HepG2 (cell line): ENCODE measurements around the gene CYB5R3. TPM values are rescaled to one million over a fixed set of nuclear protein-coding genes. Genes with fewer than 3 reads are reported as not detected.

Experiments
- ATAC-seq: fragments of 200-7000 bp; cut with Tn5 transposase; 3 replicates; pipeline ENCODE4 v1.9.1; 2020; ENCODE audit warnings: mild to moderate bottlenecking, moderate library complexity
- BruUV-seq: library from RNA; stranded (reverse); fragments of 400-500 nt; replicated peaks from 2 replicates; lab custom pipeline; 2021; lab: Mats Ljungman, UMichigan
- CTCF ChIA-PET: fragments of 300-600 bp; formaldehyde crosslinking; extraction: SDS; loops from one replicate; lab custom pipeline; 2021; ENCODE audit warnings: low total read pairs, inconsistent platforms, low intra/inter-chr PET ratio; lab: Yijun Ruan, JAX
- POLR2A ChIA-PET: fragments of 350-600 bp; sonication (Branson Sonifier 250); formaldehyde crosslinking; loops from one replicate; lab custom pipeline; 2020; ENCODE audit warnings: antibody characterized with exemption, inconsistent platforms; lab: Yijun Ruan, JAX
- DNase-seq: peaks from one replicate; pipeline ENCODE4 v3.0.0-alpha.2; 2015; ENCODE audit warnings: low spot score
- FAIRE-seq: peaks from 3 replicates; lab custom pipeline; 2011; peaks lifted over from hg19 to GRCh38; lab: Jason Lieb, UNC
- H2AFZ ChIP-seq: one replicate; pipeline ENCODE4 v1.6.1; 2011; ENCODE audit warnings: low read length, inconsistent platforms
- H3K27ac ChIP-seq: fragments of 300-600 bp; 3 replicates; pipeline ENCODE4 v1.8.0; 2011; ENCODE audit warnings: mixed run types, mild to moderate bottlenecking, mixed read lengths, low read length, inconsistent platforms; ENCODE audit not compliant: insufficient read depth; ENCODE audit errors: extremely low read length
- H3K27me3 ChIP-seq, 2 experiments: fragments of 200-600 bp in 1 of 2; 2 replicates in 1 of 2; 3 replicates in 1 of 2; pipeline versions ENCODE4 v1.6.0 to v1.8.0; 2011; ENCODE audit warnings: low read length in 2 of 2, mild to moderate bottlenecking in 2 of 2, moderate library complexity in 2 of 2, inconsistent platforms in 1 of 2; ENCODE audit not compliant: insufficient read depth in 2 of 2, control insufficient read depth in 1 of 2
- H3K36me3 ChIP-seq, 2 experiments: fragments of 200-600 bp in 1 of 2; replicated peaks in 1 of 2; 2 replicates in 1 of 2; 3 replicates in 1 of 2; pipeline versions ENCODE4 v1.5.1 to v1.8.0; 2011; ENCODE audit warnings: low read length in 2 of 2, inconsistent platforms in 1 of 2; ENCODE audit not compliant: insufficient read depth in 2 of 2, control insufficient read depth in 1 of 2
- H3K4me1 ChIP-seq: 2 replicates; pipeline ENCODE4 v1.5.1; 2012; ENCODE audit warnings: low read length, inconsistent platforms; ENCODE audit not compliant: insufficient read depth
- H3K4me2 ChIP-seq: 2 replicates; pipeline ENCODE4 v1.6.0; 2011; ENCODE audit warnings: low read depth, low read length, inconsistent platforms
- H3K4me3 ChIP-seq, 3 experiments: fragments of 200-600 bp in 1 of 3; sonication (generic), shearing (Covaris generic) in 1 of 3; replicated peaks in 1 of 3; 2 replicates each; pipeline ENCODE4 v1.5.1; 2011 to 2016; ENCODE audit warnings: low read length in 3 of 3, inconsistent platforms in 2 of 3, low read depth in 2 of 3, mild to moderate bottlenecking in 2 of 3, control low read depth in 1 of 3, mixed read lengths in 1 of 3; ENCODE audit not compliant: insufficient read depth in 1 of 3
- H3K79me2 ChIP-seq: one replicate; pipeline ENCODE4 v1.6.1; 2011; ENCODE audit warnings: low read length, inconsistent platforms; ENCODE audit not compliant: insufficient read depth
- H3K9ac ChIP-seq: 2 replicates; pipeline ENCODE4 v1.6.0; 2011; ENCODE audit warnings: mild to moderate bottlenecking, low read depth, low read length, inconsistent platforms; ENCODE audit not compliant: insufficient read depth
- H3K9me3 ChIP-seq: 2 replicates; pipeline ENCODE4 v1.5.1; 2012; ENCODE audit warnings: mild to moderate bottlenecking, low read length
- H4K20me1 ChIP-seq: 2 replicates; pipeline ENCODE4 v1.6.0; 2011; ENCODE audit warnings: inconsistent platforms, mild to moderate bottlenecking, low read length, moderate library complexity; ENCODE audit not compliant: insufficient read depth
- CEBPB ChIP-seq: IDR thresholded peaks from 2 replicates; pipeline ENCODE4 v1.6.1; 2011; ENCODE audit warnings: low read depth, low read length, improper control_type of control experiment, borderline replicate concordance
- CHD2 ChIP-seq: IDR thresholded peaks from 2 replicates; pipeline ENCODE4 v1.6.1; 2011; ENCODE audit warnings: low read depth, low read length, improper control_type of control experiment
- KAT8 ChIP-seq: IDR thresholded peaks from 2 replicates; pipeline ENCODE4 v1.6.1; 2016; ENCODE audit warnings: missing genetic modification reagents, missing compliant biosample characterization
- PHB2 ChIP-seq: fragments of 450-650 bp; IDR thresholded peaks from 2 replicates; pipeline ENCODE4 v1.6.1; 2018; ENCODE audit not compliant: partially characterized antibody
- TARDBP ChIP-seq: sonication (generic); formaldehyde crosslinking; IDR thresholded peaks from 2 replicates; pipeline ENCODE4 v1.8.0; 2022; ENCODE audit warnings: mild to moderate bottlenecking, missing genetic modification reagents
- WIZ ChIP-seq: sonication (generic); formaldehyde crosslinking; IDR thresholded peaks from 2 replicates; pipeline ENCODE4 v1.5.1; 2020; ENCODE audit warnings: mild to moderate bottlenecking, missing genetic modification reagents
- ZNF234 ChIP-seq: sonication (generic); formaldehyde crosslinking; conservative IDR thresholded peaks from 2 replicates; pipeline ENCODE4 v1.5.1; 2020; ENCODE audit warnings: mild to moderate bottlenecking, missing genetic modification reagents
- ZNF383 ChIP-seq: sonication (generic); formaldehyde crosslinking; IDR thresholded peaks from 2 replicates; pipeline ENCODE4 v1.4.0; 2020; ENCODE audit warnings: missing genetic modification reagents, mild to moderate bottlenecking, borderline replicate concordance
- ZNF775 ChIP-seq: sonication (generic); formaldehyde crosslinking; IDR thresholded peaks from 2 replicates; pipeline ENCODE4 v1.4.0; 2020; ENCODE audit warnings: missing genetic modification reagents, mild to moderate bottlenecking, moderate library complexity, borderline replicate concordance
- WGBS: methylation state at CpG from one replicate; pipeline ENCODE4 v1.1.6; 2017; ENCODE audit warnings: low lambda C conversion rate; 5-methylcytosine and 5-hydroxymethylcytosine counted together
- in situ Hi-C: cut with HindIII; loops from 2 replicates; pipeline ENCODE4 v1.10.0; 2017; ENCODE audit warnings: low pct_unique_long_range_greater_than_20kb; ENCODE audit not compliant: extremely low pct_ligation_motif_present
- intact Hi-C: fragments of 100-400 bp; cut with micrococcal nuclease; formaldehyde crosslinking; loops from one replicate; pipeline ENCODE4 v1.10.0; 2022; ENCODE audit not compliant: unreplicated experiment
- polyA plus RNA-seq, 8 experiments: library from polyadenylated mRNA; depleted of rRNA in 3 of 8; stranded (reverse) in 7 of 8; unstranded in 1 of 8; fragments of >200 nt; fragmentation: Illumina TruSeq in 4 of 8; extraction: Trizol in 4 of 8; gene quantifications; 2 replicates each; pipeline versions ENCODE4 v1.2.1 to v1.2.3, GENCODE V29; 2011 to 2016; ENCODE audit warnings: low read depth in 4 of 8, missing spikeins in 1 of 8, mixed read lengths in 1 of 8; ENCODE audit not compliant: insufficient read depth in 1 of 8
- total RNA-seq, 5 experiments: library from RNA; depleted of rRNA; stranded (reverse); fragments of >200 nt; fragmentation: Illumina TruSeq; extraction: Trizol; gene quantifications; 2 replicates each; pipeline ENCODE4 v1.2.3, GENCODE V29; 2016; ENCODE audit warnings: low read depth in 1 of 5
- TF ChIP-seq, protein P1 (sequence below): IDR thresholded peaks from 2 replicates; pipeline ENCODE4 v1.6.1; 2016; ENCODE audit warnings: missing compliant biosample characterization, missing genetic modification reagents, borderline replicate concordance
- TF ChIP-seq, protein P2 (sequence below): sonication (generic); formaldehyde crosslinking; IDR thresholded peaks from 2 replicates; pipeline ENCODE4 v1.9.0; 2021; ENCODE audit warnings: missing genetic modification reagents, mild to moderate bottlenecking, borderline replicate concordance

Gene CYB5R3
- total and polyA plus RNA-seq, 2 of the 13 experiments (the other 11 are each of a cell fraction or from before 2014, with no cell fraction given): 32.4 to 305 TPM

DNA sequence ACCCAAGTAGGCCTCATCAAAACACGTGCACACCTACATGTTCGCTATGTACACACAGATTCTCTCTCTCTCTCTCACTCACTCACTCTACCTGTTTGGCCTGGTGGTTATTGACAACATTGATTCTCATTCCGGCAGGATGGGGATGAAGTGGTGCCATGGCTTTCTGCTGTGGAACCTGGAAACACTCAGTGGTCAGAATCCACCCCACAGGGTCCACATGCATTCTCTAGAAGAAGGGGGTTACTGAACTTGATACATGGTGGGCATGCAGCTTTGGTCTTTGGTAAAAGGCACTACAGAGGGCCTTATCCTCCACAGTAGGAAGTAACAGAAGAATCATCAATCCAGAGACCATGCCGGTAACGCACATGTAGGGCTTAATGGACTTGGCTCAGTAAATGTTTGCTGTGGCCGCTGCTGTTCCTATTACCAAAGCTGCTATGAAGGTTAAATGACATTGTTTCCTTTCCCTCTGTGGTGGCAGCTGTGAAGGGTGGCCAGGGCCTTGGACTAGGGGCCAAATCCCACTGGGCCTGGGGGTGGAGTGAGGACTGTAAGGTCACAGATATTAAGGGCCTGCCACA lies 47.2 kb downstream of the CYB5R3 start (continued):
- TF ChIP-seq KAT8 (CRISPR knock-in tag) (0 out of 2 replicates have a peak, but pooled peaks have one; percentile 41), ZNF383 (CRISPR knock-in tag) (no peak), WIZ (CRISPR knock-in tag) (0 out of 2 replicates have a peak, but pooled peaks have one; percentile 10), ZNF775 (peak; percentile 69), CHD2 (no peak)

DNA sequence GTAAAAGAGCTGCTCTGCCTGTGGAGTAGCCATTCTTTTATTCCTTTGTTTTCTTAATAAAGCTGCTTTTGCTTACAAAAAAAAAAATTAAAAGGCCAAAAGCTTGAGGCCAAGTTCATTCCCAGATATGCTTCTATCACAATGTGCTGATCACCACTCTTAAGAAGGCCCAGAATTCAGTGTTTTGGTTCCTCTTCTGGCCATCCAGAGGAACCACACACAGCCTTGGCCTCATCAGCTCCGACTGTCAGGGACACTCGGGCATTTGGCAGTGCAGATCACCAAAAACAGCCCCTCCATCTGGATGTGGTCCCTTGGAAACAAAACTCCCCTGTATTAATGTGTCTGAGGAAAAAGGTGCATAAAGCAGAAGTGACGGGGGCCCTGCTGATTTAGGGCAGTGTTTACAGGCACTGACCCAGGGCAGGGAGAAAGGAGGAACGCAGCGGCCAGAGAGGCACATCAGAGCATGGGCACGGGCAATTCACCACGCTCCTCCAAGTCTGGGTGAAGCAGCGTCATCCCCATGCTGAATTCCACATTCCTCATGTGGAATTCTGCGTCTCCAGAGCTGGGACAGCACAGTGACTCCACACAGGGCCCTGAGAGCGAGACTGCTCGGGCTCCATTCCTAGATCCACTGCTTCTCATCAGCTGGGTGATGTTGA lies 52.2 kb downstream of the CYB5R3 start:
- Histone ChIP-seq H3K9ac (no peak overlapping the region), H3K27ac (no peak overlapping the region), H3K9me3 (no peaks in the 10 kb centered on the region), H3K4me2 (no peak overlapping the region), H2AFZ (no peak overlapping the region), H4K20me1 (no peaks in the 10 kb centered on the region; the same call in 1 of the 2 replicates), H3K27me3 (no peaks in the 10 kb centered on the region), H3K4me1 (peaks cover 14% of the 10 kb centered on the region), H3K36me3 (peaks cover 50 to 87% of the 10 kb centered on the region in 2 experiments), H3K79me2 (peaks cover 9% of the 10 kb centered on the region), H3K4me3 (no peak overlapping the region)
- TF ChIP-seq PHB2 (no peak), ZNF234 (CRISPR knock-in tag) (no peak), CEBPB (no peak), TARDBP (CRISPR knock-in tag) (no peak)
- TF ChIP-seq, protein P1, sequence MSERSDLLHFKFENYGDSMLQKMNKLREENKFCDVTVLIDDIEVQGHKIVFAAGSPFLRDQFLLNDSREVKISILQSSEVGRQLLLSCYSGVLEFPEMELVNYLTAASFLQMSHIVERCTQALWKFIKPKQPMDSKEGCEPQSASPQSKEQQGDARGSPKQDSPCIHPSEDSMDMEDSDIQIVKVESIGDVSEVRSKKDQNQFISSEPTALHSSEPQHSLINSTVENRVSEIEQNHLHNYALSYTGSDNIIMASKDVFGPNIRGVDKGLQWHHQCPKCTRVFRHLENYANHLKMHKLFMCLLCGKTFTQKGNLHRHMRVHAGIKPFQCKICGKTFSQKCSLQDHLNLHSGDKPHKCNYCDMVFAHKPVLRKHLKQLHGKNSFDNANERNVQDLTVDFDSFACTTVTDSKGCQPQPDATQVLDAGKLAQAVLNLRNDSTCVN: no peak
- TF ChIP-seq, protein P2, sequence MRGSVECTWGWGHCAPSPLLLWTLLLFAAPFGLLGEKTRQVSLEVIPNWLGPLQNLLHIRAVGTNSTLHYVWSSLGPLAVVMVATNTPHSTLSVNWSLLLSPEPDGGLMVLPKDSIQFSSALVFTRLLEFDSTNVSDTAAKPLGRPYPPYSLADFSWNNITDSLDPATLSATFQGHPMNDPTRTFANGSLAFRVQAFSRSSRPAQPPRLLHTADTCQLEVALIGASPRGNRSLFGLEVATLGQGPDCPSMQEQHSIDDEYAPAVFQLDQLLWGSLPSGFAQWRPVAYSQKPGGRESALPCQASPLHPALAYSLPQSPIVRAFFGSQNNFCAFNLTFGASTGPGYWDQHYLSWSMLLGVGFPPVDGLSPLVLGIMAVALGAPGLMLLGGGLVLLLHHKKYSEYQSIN: no peak
- POLR2A ChIA-PET: interaction anchor here (0.7 kb wide), 1 partner anchor 17 kb away, joined by 3 read pairs; the partner anchor contains the start of gene POLDIP3
- DNase-seq (no peak), FAIRE-seq (no peak), ATAC-seq (no peak)
- intact Hi-C loops: no loop called here
- WGBS: 98% methylated on average over 10 of the region's 11 CpGs
- BruUV-seq: no TSS peak
- CTCF ChIA-PET: no interaction called here
- in situ Hi-C loops: no loop called here
